Left ventricle myocardium inferior (tissue), 1 donor: ENCODE measurements around the gene BTG1. TPM values are rescaled to one million over a fixed set of nuclear protein-coding genes. Genes with fewer than 3 reads are reported as not detected.

Source experiments
- DNase-seq: peaks from one replicate; pipeline ENCODE4 v3.0.0-alpha.2; 2020
- H3K27ac ChIP-seq: fragments of 200-600 bp; replicated peaks from 2 replicates; pipeline ENCODE4 v1.8.0; 2021
- H3K27me3 ChIP-seq: fragments of 200-600 bp; 2 replicates; pipeline ENCODE4 v1.8.0; 2021; ENCODE audit warnings: low read depth
- H3K36me3 ChIP-seq: fragments of 200-600 bp; 2 replicates; pipeline ENCODE4 v1.8.0; 2021
- H3K4me1 ChIP-seq: fragments of 200-600 bp; 2 replicates; pipeline ENCODE4 v1.8.0; 2021
- H3K4me3 ChIP-seq: fragments of 200-600 bp; 2 replicates; pipeline ENCODE4 v1.8.0; 2021; ENCODE audit warnings: mild to moderate bottlenecking, moderate library complexity
- H3K9me3 ChIP-seq: fragments of 200-600 bp; replicated peaks from 2 replicates; pipeline ENCODE4 v1.8.0; 2021
- CTCF ChIP-seq: fragments of 200-600 bp; IDR thresholded peaks from 2 replicates; pipeline ENCODE4 v1.8.0; 2021; ENCODE audit warnings: antibody characterized with exemption, mild to moderate bottlenecking, borderline replicate concordance
- intact Hi-C: fragments of 100-400 bp; cut with micrococcal nuclease; formaldehyde crosslinking; loops from one replicate; pipeline ENCODE4 v1.11.0; 2022
- total RNA-seq: library from RNA; stranded (reverse); fragmentation: NEBNext Ultra II Directional; extraction: Animal tissue kit (Norgen Biotek cat#: 25700); gene quantifications from one replicate; pipeline ENCODE4 v1.2.1, GENCODE V29; 2021
- donor health status: DM: no; HTN: yes; CAD: no; lungs with severe emphysema.

The BTG1 gene
- total RNA-seq, 1 donor from 2014 or later, result 79.4 TPM

DNA sequence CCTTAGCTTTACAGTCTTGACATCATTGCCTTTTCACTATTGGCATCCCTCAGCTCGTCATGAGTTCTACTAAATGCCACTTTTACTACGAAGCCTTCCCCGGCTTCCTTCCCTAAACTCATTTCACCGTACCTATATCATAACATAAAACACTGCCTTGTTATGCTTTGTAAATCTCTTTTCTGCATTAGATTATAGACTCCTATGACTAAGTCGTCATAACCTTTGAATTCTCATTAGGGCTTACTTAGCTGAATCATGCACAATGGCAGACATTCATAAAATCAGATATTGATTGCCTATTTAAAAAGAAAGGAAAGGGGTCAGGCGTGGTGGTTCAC lies 21.0 kb downstream of the BTG1 start:
- peaks cover 19% of the 10 kb centered on the region for H3K36me3 ChIP-seq
- no peak overlapping the region for H3K27ac ChIP-seq
- no peak for TF ChIP-seq CTCF
- peaks cover 37% of the 10 kb centered on the region for H3K9me3 ChIP-seq
- intact Hi-C loops, result no loop called here
- H3K4me3 ChIP-seq, result no peak overlapping the region
- no peaks in the 10 kb centered on the region for H3K27me3 ChIP-seq
- no peaks in the 10 kb centered on the region for H3K4me1 ChIP-seq
- no peak for DNase-seq

GRCh38 chr12:92123780-92124688 lies 21.6 kb downstream of the BTG1 start:
- peaks cover 44% of the 10 kb centered on the region for H3K9me3 ChIP-seq
- no peak overlapping the region for H3K27ac ChIP-seq
- intact Hi-C loops, result no loop called here
- H3K36me3 ChIP-seq, result peaks cover 19% of the 10 kb centered on the region
- no peaks in the 10 kb centered on the region for H3K4me1 ChIP-seq
- no peak overlapping the region for H3K4me3 ChIP-seq
- TF ChIP-seq CTCF, result no peak
- H3K27me3 ChIP-seq, result no peaks in the 10 kb centered on the region
- DNase-seq, result no peak

- Histone ChIP-seq H3K36me3 (peaks cover 19% of the 10 kb centered on the region), H3K27me3 (no peaks in the 10 kb centered on the region), H3K9me3 (peaks cover 49% of the 10 kb centered on the region), H3K27ac (no peak overlapping the region), H3K4me1 (no peaks in the 10 kb centered on the region), H3K4me3 (no peak overlapping the region)
- DNase-seq, result no peak
- no peak for TF ChIP-seq CTCF
- intact Hi-C loops, result no loop called here
Measured at GRCh38 chr12:92122941-92123779, 22.5 kb downstream of the BTG1 start.

DNA sequence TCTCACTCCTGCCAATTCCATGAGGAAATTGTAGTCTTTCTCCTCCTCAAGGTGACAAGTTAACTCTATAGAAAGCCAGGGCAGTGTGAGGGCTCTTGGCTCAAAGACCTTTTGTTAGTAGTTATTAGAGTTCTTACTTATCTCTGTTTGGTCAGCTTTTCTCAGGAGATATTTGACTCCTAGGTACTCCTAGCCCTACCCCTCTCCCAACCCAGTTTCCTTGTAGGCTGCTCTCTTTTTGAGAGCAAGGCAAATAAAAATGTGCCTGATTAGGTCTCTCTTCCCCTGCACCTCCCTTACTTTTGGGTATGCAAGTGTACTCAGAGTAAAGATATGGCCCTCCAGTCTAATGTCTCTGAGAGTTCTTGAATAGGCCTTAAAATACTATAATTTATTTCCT lies 23.8 kb downstream of the BTG1 start:
- no peak for TF ChIP-seq CTCF

GRCh38 chr12:92118826-92119536 lies 26.7 kb downstream of the BTG1 start:
- Histone ChIP-seq H3K27ac (no peak overlapping the region), H3K27me3 (no peaks in the 10 kb centered on the region), H3K9me3 (peaks cover 49% of the 10 kb centered on the region), H3K36me3 (peaks cover 19% of the 10 kb centered on the region), H3K4me3 (no peak overlapping the region), H3K4me1 (no peaks in the 10 kb centered on the region)
- DNase-seq, result no peak
- TF ChIP-seq CTCF, result no peak
- intact Hi-C loops, result no loop called here

More for the DNA sequence above, 23.8 kb downstream of the BTG1 start:
- Histone ChIP-seq H3K9me3 (peaks cover 49% of the 10 kb centered on the region), H3K36me3 (peaks cover 19% of the 10 kb centered on the region), H3K27me3 (no peaks in the 10 kb centered on the region), H3K4me1 (no peaks in the 10 kb centered on the region), H3K4me3 (no peak overlapping the region), H3K27ac (no peak overlapping the region)
- no peak for DNase-seq
- intact Hi-C loops, result no loop called here
